GM19193 (cell line): ENCODE results near the gene TACR1.

Experiments used
- POLR2A ChIP-seq: IDR thresholded peaks from 4 replicates; pipeline ENCODE4 v1.6.1; 2011; ENCODE audit not compliant: insufficient read depth, insufficient read length; ENCODE audit errors: extremely low read depth

Gene TACR1

GRCh38 chr2:75170889-75171288 lies 28.4 kb downstream of the TACR1 start:
- TF ChIP-seq POLR2A = no peak

GRCh38 chr2:75168186-75168585 lies 31.1 kb downstream of the TACR1 start:
- no peak for TF ChIP-seq POLR2A

- TF ChIP-seq POLR2A = no peak
Observed at GRCh38 chr2:75166491-75166890, 32.8 kb downstream of the TACR1 start.

- no peak for TF ChIP-seq POLR2A
Observed at GRCh38 chr2:75162897-75163296, 36.4 kb downstream of the TACR1 start.

GRCh38 chr2:75162259-75162658 lies 37.1 kb downstream of the TACR1 start:
- TF ChIP-seq POLR2A = no peak

GRCh38 chr2:75157435-75157834 lies 41.9 kb downstream of the TACR1 start:
- no peak for TF ChIP-seq POLR2A

- no peak for TF ChIP-seq POLR2A
Observed at GRCh38 chr2:75155115-75155514, 44.2 kb downstream of the TACR1 start.

GRCh38 chr2:75153221-75153620 lies 46.1 kb downstream of the TACR1 start:
- TF ChIP-seq POLR2A = no peak

GRCh38 chr2:75146606-75147332 lies 52.6 kb downstream of the TACR1 start:
- no peak for TF ChIP-seq POLR2A

- TF ChIP-seq POLR2A = no peak
Observed at GRCh38 chr2:75142081-75142480, 57.2 kb downstream of the TACR1 start.

GRCh38 chr2:75140288-75140687 lies 59.0 kb downstream of the TACR1 start:
- no peak for TF ChIP-seq POLR2A

- no peak for TF ChIP-seq POLR2A
Observed at GRCh38 chr2:75139171-75139570, 60.1 kb downstream of the TACR1 start.

GRCh38 chr2:75138528-75138927 lies 60.8 kb downstream of the TACR1 start:
- no peak for TF ChIP-seq POLR2A

GRCh38 chr2:75135776-75136400 lies 63.4 kb downstream of the TACR1 start:
- no peak for TF ChIP-seq POLR2A

GRCh38 chr2:75134860-75135259 lies 64.5 kb downstream of the TACR1 start:
- no peak for TF ChIP-seq POLR2A

- no peak for TF ChIP-seq POLR2A
Observed at GRCh38 chr2:75133621-75134570, 65.4 kb downstream of the TACR1 start.

GRCh38 chr2:75130171-75130570 lies 69.1 kb downstream of the TACR1 start:
- TF ChIP-seq POLR2A = no peak
